ENCODE data around the gene SH3RF3.
"Not testable (repeated sequence)": the region's sequence is repeated elsewhere in the genome, so short reads cannot be mapped to it uniquely, and the experiment has no call there.

SH3RF3 gene

DNA sequence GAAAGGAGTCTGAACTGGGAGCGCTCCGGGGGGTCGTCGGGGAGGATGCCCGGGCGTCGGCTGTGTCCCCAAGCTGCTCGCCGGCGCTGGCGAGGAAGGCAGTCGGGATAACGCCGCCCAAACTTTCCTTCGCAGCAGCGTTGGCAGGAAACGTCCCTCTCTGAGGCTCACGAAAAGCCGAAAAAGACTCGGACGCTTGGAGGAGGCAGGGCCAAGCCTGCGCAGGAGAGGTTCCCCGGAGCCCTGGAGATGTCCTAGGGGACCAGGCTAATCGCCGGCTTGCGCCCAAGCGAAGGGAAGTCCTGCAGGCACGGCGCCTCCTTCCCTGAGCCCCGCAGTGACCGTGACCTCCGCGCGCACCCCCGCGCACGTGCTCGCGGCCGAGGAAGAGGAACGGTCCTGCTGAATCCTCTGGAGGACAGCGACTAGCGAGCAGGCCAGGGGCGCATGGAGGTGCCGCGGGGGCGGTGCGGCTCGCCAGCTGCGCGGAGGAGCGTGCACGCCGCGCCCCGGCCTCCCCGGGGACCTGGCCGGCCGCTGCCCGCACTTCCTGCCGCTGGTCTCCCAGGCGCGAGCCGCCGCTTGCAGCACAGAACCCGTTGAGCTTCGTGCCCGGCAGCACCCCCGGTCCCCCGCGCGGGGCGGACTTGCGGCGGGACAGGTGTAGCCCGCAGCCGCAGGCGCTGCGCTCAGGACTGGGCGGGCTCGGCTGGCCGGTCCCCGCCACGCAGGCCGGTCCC, at the start of gene SH3RF3:
TSS of gene SH3RF3 (plus strand) at position 590 of the 740 bp plus-strand sequence.
- no peak for DNase-seq (ENCODE audit: low spot score)

DNA sequence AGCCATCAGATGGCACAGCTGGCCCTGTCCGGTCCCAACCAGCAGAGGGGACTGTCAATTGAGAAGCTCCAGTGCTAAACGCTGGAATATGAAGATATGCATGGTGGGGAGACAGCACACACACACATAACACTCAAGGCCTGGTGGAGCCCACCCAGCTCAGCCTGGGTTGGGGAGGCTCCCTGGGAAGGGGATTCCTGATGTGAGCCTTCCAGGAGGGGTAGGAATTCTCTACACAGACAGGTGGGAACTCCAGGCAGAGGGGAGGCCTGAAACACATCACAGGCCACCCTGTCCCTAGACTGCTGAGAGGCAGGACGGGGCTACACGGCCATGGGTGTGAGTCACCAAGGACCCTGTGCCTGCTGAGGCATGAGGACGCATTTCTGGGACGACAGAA, 49.4 kb upstream of the SH3RF3 start:
- no peak for DNase-seq (ENCODE audit: low spot score)

- no peak for DNase-seq (ENCODE audit: low spot score)
Measured at GRCh38 chr2:109080109-109080508, 48.9 kb upstream of the SH3RF3 start.

DNA sequence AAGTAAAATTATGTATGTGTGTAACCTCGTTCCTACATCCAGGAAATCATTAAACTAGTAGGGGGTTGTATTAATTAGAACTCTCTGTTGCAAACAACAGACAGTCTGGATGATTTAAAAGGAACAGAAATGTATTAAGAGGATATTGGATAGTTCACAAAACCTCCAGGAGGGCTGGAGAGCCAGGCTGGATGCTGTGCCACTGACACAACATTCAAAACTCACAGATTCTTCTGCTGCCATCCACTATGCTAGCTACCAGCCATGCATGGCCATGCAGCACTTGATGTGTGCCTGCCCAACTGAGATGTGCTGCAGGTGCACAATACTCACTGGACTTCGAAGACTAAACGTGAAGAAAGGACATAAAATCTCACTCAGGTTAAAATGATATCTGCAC, 48.2 kb upstream of the SH3RF3 start:
- no peak for DNase-seq (ENCODE audit: low spot score)

- no peak for DNase-seq (ENCODE audit: low spot score)
Measured at GRCh38 chr2:109081374-109081773, 47.6 kb upstream of the SH3RF3 start.

DNA sequence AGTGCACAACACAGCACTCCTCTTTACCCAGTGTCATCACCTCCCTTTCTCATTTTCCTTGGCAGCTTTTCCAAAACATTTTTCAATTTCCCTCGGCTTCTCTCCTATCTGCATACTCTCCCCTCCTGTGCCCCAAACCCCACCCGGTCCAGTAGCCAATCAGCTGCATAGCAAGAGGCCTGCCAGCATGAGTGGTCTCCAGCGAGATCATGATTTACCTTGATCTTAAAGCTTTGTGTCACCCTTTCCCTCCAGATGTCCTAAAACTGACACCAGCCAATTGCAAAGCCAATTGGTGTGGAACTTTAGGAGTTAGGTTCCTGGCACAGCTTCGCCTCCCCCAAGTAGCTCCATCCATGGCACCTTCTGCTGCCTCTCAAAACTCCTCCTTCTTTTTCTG, 45.2 kb upstream of the SH3RF3 start:
- DNase-seq (ENCODE audit: low spot score), result no peak

- DNase-seq (ENCODE audit: low spot score), result no peak
Measured at GRCh38 chr2:109084341-109084740, 44.7 kb upstream of the SH3RF3 start.

DNA sequence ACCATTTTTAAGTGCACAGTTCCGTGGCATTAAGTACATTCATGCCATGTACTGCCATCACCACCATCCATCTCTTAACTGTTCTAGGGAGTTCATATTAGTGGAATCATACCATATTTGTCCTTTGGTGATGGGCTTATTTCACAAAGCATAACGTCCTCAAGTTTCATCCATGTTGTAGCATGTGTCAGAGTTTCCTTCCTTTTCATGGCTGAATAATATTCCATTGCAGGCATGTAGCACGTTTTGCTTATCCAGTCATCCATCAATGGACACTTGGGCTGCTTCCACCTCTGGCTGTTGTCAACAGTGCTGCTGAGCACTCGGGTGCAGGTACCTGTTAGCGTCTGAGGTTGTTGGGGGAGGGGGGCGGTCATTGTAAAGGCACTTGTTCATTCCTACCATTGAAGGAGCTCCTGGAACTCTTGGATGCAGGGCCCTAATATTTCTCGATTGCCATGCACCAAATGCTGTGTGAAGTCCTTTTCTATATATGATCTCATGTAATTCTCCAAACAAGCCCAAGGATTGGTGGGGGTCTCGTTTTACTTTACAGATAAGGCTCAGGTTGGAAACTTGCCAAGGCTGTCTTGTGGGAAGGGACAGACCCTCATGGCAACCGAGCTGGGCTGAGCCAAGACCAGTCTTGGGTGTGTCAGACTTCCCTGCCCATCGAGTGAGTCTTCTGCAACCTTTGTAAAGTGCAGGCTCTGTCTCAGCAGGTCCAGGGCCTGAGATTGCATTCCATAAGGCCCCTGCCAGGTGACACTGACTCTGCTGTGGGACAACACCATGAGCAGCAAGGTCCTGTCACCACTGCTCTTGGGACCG, 42.9 kb upstream of the SH3RF3 start:
- DNase-seq (ENCODE audit: low spot score), result no peak

DNA sequence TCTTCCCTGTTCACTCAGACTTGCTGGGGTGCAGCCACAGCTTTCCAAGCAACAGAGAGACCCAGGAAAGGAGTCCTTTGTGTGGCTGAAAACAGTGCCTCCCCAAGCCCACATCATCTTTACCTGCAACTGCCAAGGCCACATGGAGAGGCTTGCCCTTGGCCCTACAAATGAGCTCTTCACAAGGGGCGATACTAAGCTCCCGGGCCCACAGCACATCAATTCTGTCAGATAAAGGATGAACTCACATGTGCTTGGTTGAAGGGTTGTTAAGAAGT, 42.3 kb upstream of the SH3RF3 start:
- DNase-seq (ENCODE audit: low spot score), result no peak

DNA sequence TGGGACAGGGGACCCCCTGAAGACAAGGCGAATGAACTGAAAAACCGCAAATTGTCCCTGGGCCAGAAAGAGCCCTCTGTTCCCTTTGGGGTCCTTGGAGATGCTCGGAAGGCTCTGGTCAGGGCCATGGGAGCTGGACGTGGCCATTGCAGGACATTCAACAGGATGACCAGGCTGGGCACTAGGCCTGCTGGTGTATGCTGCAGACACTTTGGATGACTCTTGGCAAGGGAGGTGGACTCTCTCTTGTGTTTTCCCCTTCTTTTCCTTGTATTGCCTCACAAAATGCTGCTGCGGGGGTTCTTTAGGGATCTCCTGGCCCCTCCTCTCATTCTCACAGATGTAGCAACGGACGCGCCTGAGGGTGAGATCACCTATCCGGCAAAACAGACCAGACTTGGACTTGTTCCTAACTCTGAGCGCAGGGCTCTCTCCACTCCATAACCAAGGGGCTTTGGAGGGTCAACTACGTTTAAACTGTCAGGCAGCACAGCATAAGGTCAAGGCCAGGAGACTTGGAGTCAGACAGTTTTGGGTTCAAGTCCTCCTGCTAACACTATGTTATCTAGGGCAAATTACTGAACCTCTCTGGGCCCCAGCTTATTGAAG, 41.8 kb upstream of the SH3RF3 start:
- no peak for DNase-seq (ENCODE audit: low spot score)

GRCh38 chr2:109089602-109090300, 39.3 kb upstream of the SH3RF3 start:
- no peak for DNase-seq (ENCODE audit: low spot score)

DNA sequence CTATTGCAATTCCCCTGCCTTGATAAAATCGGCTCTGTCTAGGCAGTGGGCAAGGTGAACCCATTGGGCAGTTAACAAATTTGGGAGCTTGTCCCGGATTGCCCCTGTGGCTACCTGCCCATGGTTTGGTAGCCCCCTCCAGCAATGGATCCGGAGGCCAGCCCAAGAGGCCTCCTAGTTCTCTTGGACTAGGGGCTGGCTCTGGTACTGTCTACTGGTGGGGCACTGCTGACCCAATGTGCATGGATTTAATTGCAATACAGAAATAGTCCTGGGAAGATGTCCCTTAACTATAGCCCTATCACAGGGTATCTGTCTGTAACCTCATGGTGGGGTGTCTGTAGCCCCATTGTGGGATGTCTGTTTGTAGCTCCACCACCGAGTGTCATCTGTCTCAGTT, 37.5 kb upstream of the SH3RF3 start:
- DNase-seq (ENCODE audit: low spot score), result no peak

- no peak for DNase-seq (ENCODE audit: low spot score)
Measured at GRCh38 chr2:109094144-109094543, 34.9 kb upstream of the SH3RF3 start.

- no peak for DNase-seq (ENCODE audit: low spot score)
Measured at GRCh38 chr2:109098251-109098920, 30.6 kb upstream of the SH3RF3 start.

- DNase-seq (ENCODE audit: low spot score), result no peak
Measured at GRCh38 chr2:109098921-109099273, 30.1 kb upstream of the SH3RF3 start.

DNA sequence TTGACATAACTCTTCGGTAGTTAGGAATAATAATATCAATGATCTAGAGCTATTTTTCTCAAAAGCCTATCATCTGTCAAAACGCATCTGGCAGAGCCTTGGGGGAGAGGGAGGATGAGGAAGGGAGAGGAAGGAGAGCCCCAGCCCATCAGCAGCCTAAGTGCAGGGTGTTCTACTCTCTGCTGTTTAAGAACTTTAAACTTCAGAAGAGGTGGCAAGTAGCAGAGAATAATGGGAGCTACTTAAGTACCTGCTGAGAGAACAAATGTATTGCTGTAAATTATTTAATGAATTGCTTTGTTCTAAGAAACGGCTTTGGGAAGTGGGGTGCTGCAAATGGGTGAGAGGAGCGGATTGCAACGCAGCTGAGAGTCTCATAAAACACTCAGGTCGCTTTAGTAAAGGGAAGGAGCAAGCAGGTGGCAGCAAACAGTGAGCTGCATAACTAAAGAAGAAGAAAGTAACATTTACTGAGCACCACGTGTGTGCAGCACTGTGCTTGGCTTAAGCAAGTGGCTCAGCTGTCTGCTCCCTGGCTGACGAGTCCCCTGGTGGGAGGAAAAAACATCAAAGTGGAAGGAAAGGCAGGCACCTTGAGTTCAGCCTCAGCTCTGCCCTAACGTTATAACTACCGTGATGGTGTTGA, 26.3 kb upstream of the SH3RF3 start:
- DNase-seq (ENCODE audit: low spot score), result no peak

GRCh38 chr2:109105113-109105512, 23.9 kb upstream of the SH3RF3 start:
- no peak for DNase-seq (ENCODE audit: low spot score)

DNA sequence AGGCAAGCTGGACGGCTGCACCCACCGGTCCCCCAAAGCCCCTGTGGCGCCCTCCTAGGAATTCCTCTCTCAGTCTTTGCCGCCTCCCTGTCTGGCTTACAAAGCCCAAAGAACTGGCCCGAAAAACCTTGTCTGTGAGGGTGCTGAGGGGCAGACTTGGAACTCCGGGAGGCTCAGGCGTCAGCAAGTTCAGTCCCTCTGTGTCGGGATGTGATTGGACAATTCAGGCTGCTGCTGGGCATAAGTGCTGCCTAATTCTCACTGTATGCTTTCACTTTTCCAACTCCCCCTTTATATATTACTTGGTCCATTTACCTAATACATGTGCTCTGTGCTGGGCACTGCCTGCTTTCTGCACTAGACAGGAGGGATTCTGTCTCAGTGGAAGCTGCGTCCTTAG, 20.3 kb upstream of the SH3RF3 start:
- no peak for DNase-seq (ENCODE audit: low spot score)

DNA sequence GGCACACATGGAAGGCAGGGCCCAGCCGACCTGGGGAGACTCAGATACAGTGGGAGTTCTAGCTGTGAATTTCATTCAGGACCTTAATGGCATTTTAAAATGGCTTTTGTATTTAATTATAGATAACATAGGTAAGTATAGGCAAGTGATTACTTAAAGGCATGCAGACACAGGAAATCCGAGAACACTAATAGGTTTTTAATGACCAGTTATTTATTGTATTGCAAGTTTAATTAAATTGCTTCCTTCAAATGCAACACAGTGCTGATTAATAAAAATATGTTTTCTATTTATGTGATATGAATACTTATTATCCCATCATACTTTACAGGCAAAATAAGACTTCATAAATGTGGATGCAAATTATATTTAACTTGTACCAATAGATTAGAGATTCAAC, 19.7 kb upstream of the SH3RF3 start:
- no peak for DNase-seq (ENCODE audit: low spot score)

DNA sequence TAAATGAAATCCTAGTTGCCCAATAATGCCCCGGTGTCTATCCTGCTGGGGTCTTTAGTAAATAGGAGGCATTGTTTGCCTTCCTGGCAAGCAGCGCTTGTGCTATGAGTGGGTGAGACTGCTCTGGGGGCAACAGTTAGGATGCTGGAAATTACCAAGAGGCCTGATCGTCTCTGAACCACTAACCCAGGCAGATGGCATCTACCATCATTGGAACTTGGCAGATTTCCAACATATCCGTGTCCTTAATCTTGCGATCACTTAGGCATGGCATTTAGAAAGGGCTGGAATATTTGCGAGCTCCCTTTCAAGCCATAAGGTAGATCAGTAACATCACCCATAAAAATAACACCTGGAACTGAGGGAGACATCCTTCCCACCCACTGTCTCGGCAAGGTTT, 18.8 kb upstream of the SH3RF3 start:
- DNase-seq (ENCODE audit: low spot score), result no peak

- not testable (repeated sequence) for DNase-seq (ENCODE audit: low spot score)
Measured at GRCh38 chr2:109117181-109117580, 11.8 kb upstream of the SH3RF3 start.

GRCh38 chr2:109117780-109118179, 11.2 kb upstream of the SH3RF3 start:
- no peak for DNase-seq (ENCODE audit: low spot score)
